GM18861 (cell line): Measurements from ENCODE around the gene GABRG3.

Experiments used
- ATAC-seq: cut with Tn5 transposase; IDR thresholded peaks from one replicate; pipeline ENCODE4 v1.9.1; 2021; ENCODE audit not compliant: unreplicated experiment

Gene GABRG3

GRCh38 chr15:27487846-27488245, 516.9 kb downstream of the GABRG3 start:
- no peak for ATAC-seq

DNA sequence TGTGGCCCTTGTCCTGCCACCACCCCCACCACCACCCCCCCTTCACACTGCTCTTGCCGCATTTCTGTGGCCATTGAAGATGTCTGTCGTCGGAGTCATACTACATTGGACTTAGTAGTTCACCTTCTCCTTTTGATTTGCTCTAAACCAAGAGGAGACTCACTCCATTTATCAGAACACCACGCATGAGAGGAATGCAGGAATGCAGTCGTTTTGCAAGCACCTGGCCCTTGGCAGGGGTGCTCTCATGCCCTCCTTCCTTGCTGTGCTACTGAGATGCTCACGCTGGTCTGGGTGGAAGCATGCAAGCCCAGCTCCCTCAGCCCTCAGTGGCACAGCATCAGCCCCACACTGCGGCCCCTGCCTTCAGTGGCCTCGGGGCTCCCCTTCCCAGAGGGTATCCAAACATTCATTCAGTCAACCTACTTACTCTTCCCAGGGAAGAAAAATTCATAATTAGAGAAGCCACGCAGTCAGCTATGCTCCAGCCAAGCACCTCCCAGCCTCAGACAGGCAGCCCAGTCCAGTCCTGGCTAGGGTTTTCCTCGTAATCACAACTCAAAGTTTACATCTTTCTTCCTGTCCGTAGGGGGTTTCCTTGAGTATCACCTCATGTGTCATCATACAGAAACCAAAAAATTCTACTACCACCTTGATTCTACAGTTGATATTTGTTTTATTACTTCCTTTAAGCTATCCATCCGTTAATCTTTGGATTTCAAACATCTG, 520.0 kb downstream of the GABRG3 start:
- ATAC-seq: no peak

DNA sequence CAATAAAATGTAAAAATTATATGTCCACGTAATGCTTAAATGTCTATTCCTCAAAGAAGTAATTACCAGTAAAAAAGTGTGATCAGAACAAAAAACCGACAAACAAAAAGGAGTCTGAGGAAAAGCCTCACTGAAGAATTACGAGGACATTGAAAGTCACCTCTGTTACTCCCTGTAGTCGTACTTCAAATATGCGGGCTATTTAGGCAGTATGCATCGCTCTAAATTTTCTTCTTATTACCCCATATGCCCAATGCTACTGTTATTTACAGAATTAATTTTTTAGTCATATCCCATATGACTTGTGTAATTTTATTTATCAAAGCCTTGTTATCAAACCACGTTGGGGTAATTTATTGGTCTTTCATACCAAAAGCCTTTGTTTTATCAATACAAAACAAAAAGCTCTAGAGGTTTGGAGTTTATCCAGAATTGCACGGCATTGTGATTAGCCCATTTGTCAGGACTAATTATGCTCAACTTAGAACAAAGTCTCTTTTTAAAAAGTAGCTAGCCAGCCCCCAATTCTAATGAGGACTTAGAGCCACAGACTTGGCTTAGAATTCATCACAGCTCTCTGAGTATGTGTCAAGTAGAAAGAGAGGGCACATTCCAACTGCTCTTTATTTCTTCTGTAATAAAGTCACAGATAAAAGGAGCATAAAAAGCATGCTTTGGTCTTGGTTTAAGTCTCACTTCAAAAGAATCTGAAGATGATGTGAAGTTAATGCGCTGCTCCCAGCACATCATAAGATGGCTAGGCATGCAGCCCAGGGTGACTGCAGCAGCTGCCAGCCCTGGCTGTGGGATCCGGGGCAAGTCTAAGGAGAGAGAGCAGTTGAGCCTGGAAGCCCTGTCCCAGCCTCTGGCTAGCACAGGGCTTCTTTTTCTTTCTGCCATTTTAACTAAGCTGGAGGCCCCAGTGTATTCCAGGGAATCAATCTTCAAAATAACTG, 521.0 kb downstream of the GABRG3 start:
- ATAC-seq: no peak

GRCh38 chr15:27495963-27496459, 525.0 kb downstream of the GABRG3 start:
- ATAC-seq: no peak

GRCh38 chr15:27498700-27499099, 527.7 kb downstream of the GABRG3 start:
- no peak for ATAC-seq

GRCh38 chr15:27499191-27499590, 528.2 kb downstream of the GABRG3 start:
- ATAC-seq: no peak

- no peak for ATAC-seq
Observed at GRCh38 chr15:27499719-27500118, 528.7 kb downstream of the GABRG3 start.

GRCh38 chr15:27500206-27500605, 529.2 kb downstream of the GABRG3 start:
- ATAC-seq: no peak

DNA sequence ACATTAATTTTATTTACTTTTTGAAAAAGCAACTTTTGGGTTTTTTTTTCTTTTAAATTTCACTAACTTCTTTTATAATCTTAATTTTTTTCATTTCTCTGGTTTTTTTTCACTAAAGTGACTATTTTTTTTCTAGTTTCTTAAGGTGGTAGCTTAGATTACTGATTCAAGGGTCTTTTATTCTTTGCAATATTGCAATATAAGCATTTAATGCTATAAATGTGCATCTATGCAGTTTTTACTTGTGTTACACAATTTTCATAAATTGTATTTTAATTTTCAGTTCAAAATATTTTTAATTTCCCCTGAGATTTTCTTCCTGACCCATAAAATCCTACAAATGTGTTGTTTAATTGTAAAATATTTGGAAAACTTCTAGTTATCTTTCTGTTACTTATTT, 535.8 kb downstream of the GABRG3 start:
- no peak for ATAC-seq

DNA sequence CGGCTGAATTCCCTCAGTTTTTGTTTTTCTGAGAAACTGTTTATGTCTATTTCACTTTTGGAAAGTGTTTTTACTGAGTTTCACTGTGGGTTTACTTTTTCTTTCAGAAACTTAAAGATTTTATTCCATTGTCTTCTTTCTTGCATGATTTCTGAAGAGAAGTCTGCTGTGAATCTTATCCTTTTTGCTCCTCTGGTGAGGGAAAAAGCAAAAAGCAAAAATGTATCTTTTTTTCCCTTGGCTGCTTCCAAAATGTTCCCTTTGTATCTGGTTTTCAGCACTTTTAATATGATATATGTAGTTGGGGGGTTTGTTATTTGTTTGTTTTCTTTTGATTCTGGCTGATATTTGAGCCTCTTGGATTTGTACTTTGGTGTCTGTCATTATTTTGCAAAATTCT, 538.0 kb downstream of the GABRG3 start:
- no peak for ATAC-seq

DNA sequence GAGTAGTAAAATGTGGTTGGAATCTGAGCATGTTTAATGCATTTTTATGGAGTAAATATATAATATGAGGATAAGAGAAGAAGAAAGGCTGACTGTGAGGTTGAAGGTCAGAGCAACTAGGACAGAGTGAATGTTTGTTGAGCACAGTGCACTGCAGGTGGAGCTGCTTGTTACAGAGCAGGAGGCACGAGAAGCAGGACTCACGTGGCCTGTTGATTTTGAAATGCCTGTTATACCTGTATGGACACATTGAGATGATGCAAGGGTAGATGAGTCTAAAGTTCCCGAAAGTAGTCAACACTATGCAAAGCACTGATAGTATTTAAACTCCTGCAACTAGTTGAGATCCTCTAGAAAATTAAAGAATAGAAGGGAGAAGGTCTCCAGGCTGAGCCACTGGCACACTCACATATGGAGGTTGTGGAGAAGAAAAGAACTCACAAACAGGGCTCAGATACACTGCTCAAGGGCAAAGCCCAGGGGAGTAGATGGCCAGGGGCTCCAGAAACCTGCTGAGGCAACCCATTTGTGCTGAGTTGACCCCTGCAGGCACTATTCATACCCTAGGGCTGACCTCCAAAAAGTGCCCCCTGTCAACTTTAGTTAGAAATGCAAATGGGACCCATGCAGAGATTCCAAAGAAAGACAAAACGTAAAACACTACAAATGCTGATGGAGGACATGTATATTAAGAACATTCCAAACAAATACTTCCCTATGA, 541.5 kb downstream of the GABRG3 start:
- no peak for ATAC-seq

DNA sequence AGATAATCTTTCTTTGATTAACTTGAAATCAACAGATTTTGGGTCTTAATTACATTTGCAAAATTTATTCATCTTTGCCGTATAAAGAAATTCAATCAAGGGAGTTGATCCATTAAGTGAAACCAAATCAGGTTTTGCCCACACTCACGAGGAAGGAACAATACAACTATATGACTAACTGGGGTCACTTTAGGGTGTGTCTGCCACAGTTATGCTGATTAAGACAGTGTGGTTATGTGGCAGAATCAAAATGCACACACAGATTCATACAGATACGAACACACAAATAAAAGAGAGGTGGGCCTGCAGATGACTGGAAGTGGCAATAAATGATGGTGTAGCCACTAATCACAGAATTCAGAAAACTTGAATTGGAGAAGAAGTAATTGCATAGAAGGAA, 543.5 kb downstream of the GABRG3 start:
- no peak for ATAC-seq

GRCh38 chr15:27527490-27528067, 556.6 kb downstream of the GABRG3 start:
- no peak for ATAC-seq

- no peak for ATAC-seq
Observed at GRCh38 chr15:27529399-27529798, 558.4 kb downstream of the GABRG3 start.

DNA sequence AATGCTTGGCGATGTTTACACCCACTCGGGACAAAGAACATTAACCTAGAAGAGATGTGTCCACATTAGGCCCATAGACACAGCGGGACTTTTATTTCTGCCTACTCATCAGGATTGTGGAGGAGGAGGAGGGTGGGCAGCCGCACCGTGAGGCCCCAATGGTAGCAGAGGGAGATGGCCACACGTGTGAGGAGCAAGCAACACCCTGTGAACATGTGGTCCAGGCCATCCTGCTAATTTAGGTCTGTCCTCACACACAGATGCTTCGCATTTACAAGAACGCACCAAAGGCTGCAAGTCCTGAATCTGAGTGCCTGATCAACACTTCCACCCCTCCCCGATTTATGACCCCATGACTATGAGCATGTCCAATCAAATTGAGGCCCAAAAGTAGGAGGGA, 560.0 kb downstream of the GABRG3 start:
- ATAC-seq: no peak

GRCh38 chr15:27532358-27532757, 561.4 kb downstream of the GABRG3 start:
- no peak for ATAC-seq

DNA sequence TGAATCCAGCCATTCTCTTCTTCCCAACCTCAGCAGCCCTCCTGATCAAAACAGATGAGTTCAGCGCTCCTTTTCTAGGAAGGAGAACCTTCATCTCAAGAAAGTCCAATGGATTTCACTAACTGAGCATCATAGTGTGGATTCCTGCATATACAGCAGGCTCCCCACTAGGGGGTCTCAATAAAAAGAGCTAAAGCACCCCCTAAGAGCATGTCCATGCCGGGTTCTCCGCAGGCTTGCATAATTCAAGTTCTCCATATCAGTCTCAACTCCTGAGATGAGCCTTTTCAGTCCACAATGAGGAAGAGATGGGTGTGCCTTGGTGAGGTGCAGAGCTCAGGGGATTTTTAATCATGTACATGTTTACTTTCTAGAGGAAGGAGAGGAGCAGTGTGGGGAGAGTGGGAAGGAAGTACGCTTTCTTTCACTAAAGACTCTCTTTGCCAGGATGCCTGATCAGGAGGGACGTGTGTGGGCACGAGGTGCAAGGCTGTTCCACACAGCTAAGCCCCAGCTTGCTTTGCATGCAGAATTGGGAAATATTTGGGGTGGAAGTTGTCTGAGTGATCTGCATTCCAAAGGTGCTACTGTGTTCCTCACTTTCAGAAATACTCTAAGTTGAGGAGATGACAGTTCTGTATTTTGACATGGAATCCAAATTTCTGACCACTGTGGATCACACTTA, 564.6 kb downstream of the GABRG3 start:
- no peak for ATAC-seq

DNA sequence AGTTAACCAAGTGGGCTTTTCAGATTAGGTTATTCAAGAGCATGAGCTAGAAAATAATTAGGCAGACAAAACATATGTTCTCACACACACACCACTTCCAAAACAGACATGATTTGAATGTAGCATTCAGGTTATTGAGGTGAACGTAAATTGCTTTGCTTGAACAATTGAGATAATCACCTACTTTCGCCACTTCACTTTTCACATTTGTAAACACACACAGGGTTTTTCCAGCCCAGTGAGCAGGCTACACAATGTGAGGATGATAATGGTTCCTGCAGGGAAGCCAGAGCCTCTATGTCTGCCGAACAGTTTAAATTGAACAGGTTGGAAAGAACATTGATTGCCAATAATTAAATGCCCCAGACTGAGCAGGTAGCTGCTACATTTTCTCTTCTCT, 567.3 kb downstream of the GABRG3 start:
- no peak for ATAC-seq

DNA sequence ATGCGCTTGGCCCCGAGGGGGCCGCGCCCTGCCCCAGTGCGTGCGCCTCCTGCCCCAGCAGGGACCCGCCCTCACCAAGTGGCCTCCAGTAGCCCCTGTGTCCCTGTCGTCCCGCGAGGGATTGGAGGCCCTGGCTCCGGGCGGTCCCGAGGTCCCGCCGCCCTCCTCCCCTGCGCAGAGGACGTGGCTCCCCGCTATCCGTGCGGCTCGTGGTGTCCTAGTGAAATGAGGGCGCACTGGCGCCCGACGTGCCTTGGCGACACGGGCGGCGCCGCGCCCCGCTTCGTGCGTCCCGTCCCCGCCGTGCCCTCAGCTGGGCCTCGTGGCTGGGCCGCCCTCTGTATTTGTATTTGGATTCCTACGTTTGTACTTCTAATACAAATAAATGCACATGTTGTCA, 570.6 kb downstream of the GABRG3 start:
- no peak for ATAC-seq

- no peak for ATAC-seq
Observed at GRCh38 chr15:27545494-27546255, 574.7 kb downstream of the GABRG3 start.
